Vagina (tissue), 2 donors: ENCODE measurements around the gene ARHGEF40.

ENCODE experiments used
- POLR2A ChIP-seq, 2 donors: fragments of 450-650 bp; IDR thresholded peaks; one replicate each; pipeline ENCODE4 v1.6.1; 2017; ENCODE audit warnings: antibody characterized with exemption in 2 of 2, mild to moderate bottlenecking in 2 of 2, moderate library complexity in 2 of 2
- POLR2AphosphoS5 ChIP-seq, 2 donors: sonication (generic); formaldehyde crosslinking; IDR thresholded peaks; one replicate each; pipeline ENCODE4 v1.9.0; 2017; ENCODE audit warnings: antibody characterized with exemption in 2 of 2, mild to moderate bottlenecking in 2 of 2, low read depth in 1 of 2; ENCODE audit not compliant: insufficient read depth in 1 of 2
- TF ChIP-seq, protein P1 (sequence below), 3 experiments: fragments of 450-650 bp in 2 of 3; fragments of 200-600 bp in 1 of 3; sonication (generic) in 1 of 3; IDR thresholded peaks; one replicate each; pipeline ENCODE4 v1.5.1; 2017 to 2019; ENCODE audit warnings: antibody characterized with exemption in 3 of 3, mild to moderate bottlenecking in 2 of 3, moderate library complexity in 2 of 3

DNA sequence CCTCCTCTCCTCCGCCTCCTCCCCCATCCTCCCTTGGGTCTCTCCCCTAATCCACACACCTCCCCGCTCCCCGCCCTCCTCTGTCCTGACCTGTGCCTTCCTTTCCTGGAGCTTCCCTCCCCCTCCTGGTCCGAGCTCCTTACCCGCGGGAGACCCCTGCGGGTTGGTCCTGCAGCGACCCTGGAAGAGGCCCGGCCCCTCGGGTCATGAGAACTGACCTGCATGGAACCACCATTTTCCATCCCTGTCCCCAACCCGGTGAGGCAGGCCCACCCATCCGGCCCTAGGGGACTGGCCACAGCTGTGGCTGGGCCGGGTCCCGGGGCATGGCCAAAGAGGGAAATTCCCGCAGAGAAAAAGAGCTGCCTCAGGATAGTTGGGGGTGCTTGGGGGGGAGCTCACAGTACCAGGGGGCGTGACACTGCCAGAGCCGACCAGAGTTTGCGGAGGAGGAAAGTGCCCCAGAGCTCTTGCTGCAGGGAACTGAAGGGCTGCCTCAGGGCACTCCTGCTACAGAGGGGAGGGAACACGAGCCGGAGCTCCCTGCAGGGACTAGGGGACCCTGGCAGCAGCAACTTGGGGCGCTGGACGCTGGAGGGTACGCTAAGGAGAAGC is 613 bp downstream of the ARHGEF40 start:
- TF ChIP-seq, protein P1, sequence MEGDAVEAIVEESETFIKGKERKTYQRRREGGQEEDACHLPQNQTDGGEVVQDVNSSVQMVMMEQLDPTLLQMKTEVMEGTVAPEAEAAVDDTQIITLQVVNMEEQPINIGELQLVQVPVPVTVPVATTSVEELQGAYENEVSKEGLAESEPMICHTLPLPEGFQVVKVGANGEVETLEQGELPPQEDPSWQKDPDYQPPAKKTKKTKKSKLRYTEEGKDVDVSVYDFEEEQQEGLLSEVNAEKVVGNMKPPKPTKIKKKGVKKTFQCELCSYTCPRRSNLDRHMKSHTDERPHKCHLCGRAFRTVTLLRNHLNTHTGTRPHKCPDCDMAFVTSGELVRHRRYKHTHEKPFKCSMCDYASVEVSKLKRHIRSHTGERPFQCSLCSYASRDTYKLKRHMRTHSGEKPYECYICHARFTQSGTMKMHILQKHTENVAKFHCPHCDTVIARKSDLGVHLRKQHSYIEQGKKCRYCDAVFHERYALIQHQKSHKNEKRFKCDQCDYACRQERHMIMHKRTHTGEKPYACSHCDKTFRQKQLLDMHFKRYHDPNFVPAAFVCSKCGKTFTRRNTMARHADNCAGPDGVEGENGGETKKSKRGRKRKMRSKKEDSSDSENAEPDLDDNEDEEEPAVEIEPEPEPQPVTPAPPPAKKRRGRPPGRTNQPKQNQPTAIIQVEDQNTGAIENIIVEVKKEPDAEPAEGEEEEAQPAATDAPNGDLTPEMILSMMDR (IDR thresholded peaks at IDR 0.05), result no peak
- TF ChIP-seq POLR2A (IDR thresholded peaks at IDR 0.05) (no peak), POLR2AphosphoS5 (IDR thresholded peaks at IDR 0.05; ENCODE audit: insufficient read depth in 1 of 2, low read depth in 1 of 2) (no peak)
